Measurements from ENCODE around the gene SUSD2. TPM values are rescaled to one million over a fixed set of nuclear protein-coding genes. Genes with fewer than 3 reads are reported as not detected.

Gene SUSD2
- total RNA-seq, 1 experiment from 2014 or later, result 1.1 TPM

GRCh38 chr22:24160546-24160945, 20.7 kb upstream of the SUSD2 start:
- H3K36me3 Mint-ChIP-seq, result no peaks in the 10 kb centered on the region
- H3K27me3 Mint-ChIP-seq (ENCODE audit: low read depth), result 0 out of 2 replicates have a peak, but pooled peaks cover under 1% of the 10 kb centered on the region
- ATAC-seq, result no peak
- ChIA-PET CTCF (interaction anchor here (0.9 kb wide), 1 partner anchor 14 kb away, joined by 5 read pairs; no protein-coding TSS in a partner anchor), POLR2A (no interaction called here)
- no peak for DNase-seq (ENCODE audit: low spot score)
- H3K4me1 Mint-ChIP-seq, result peaks cover 14% of the 10 kb centered on the region
- TF ChIP-seq SMAD3 (CRISPR knock-in tag; IDR thresholded peaks at IDR 0.05; ENCODE audit: borderline replicate concordance), result no peak
- TF ChIP-seq ARID4B (CRISPR knock-in tag; IDR thresholded peaks at IDR 0.05; ENCODE audit: borderline replicate concordance), result no peak
- TF ChIP-seq CTCF (IDR thresholded peaks at IDR 0.05), result no peak
- no peak for TF ChIP-seq STAT6 (CRISPR knock-in tag; conservative IDR thresholded peaks at IDR 0.05; ENCODE audit: low read depth)
- TF ChIP-seq ZNF263 (CRISPR knock-in tag; IDR thresholded peaks at IDR 0.05; ENCODE audit: low read depth), result no peak
- TF ChIP-seq OVOL2 (CRISPR knock-in tag; IDR thresholded peaks at IDR 0.05; ENCODE audit: borderline replicate concordance), result no peak
- no peak for TF ChIP-seq E2F5 (CRISPR knock-in tag; IDR thresholded peaks at IDR 0.05)
- TF ChIP-seq ELF4 (CRISPR knock-in tag; IDR thresholded peaks at IDR 0.05; ENCODE audit: low read depth), result no peak
- TF ChIP-seq GABPB1 (CRISPR knock-in tag; IDR thresholded peaks at IDR 0.05), result no peak
- no peak for TF ChIP-seq ZNF232 (CRISPR knock-in tag; IDR thresholded peaks at IDR 0.05)
- TF ChIP-seq CREM (CRISPR knock-in tag; IDR thresholded peaks at IDR 0.05), result no peak
- TF ChIP-seq NFYB (CRISPR knock-in tag; conservative IDR thresholded peaks at IDR 0.05; ENCODE audit: low read depth), result no peak
- no peak for TF ChIP-seq ZNF425 (CRISPR knock-in tag; conservative IDR thresholded peaks at IDR 0.05)
- TF ChIP-seq MLX (CRISPR knock-in tag; IDR thresholded peaks at IDR 0.05), result no peak
- no peak for TF ChIP-seq RORB (CRISPR knock-in tag; IDR thresholded peaks at IDR 0.05)
- no peak for TF ChIP-seq KAT7 (CRISPR knock-in tag; IDR thresholded peaks at IDR 0.05; ENCODE audit: borderline replicate concordance)
- H3K27ac Mint-ChIP-seq, result no peak overlapping the region
- H3K4me3 Mint-ChIP-seq, result no peak overlapping the region
- no peaks in the 10 kb centered on the region for H3K9me3 Mint-ChIP-seq

Measured in WTC11 (cell line).